ENCODE results near the gene OR5B2. TPM values are rescaled to one million over a fixed set of nuclear protein-coding genes. Genes with fewer than 3 reads are reported as not detected.

OR5B2 gene
- total and polyA plus RNA-seq, 2 experiments from 2014 or later: not detected

DNA sequence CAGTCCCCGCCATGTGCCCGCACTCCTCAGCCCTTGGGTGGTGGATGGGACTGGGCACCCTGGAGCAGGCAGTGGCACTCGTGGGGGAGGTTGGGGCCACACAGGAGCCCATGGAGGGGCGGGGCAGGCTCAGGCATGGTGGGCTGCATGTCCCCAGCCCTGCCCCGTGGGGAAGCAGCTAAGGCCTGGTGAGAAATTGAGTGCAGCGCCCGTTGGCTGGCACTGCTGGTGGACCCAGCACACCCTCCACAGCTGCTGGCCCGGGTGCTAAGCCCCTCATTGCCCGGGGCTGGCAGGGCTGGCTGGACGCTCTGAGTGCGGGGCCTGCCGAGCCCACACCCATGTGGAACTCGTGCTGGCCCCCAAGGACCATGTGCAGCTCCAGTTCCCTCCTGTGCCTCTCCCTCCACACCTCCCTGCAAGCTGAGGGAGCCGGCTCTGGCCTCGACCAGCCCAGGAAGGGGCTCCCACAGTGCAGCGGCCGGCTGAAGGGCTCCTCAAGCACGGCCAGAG, 37.3 kb downstream of the OR5B2 start:
- no peaks in the 10 kb centered on the region for H3K79me2 ChIP-seq
- no peaks in the 10 kb centered on the region for H3K9me2 ChIP-seq (replicated peaks; ENCODE audit: insufficient read depth)
- H4K20me1 ChIP-seq (ENCODE audit: insufficient read depth, poor library complexity, severe bottlenecking): no peaks in the 10 kb centered on the region
- no peak overlapping the region for H3K4me2 ChIP-seq
- no peak overlapping the region for H2AFZ ChIP-seq
- H3K4me1 ChIP-seq (ENCODE audit: insufficient read depth): no peaks in the 10 kb centered on the region
- no peak for DNase-seq (ENCODE audit: low spot score)
- TF ChIP-seq EZH2 (IDR thresholded peaks at IDR 0.05; ENCODE audit: borderline replicate concordance) (no peak), EZH2phosphoT487 (IDR thresholded peaks at IDR 0.05; ENCODE audit: low read depth, severe bottlenecking, unreplicated experiment) (no peak)
- TF ChIP-seq, protein P1, sequence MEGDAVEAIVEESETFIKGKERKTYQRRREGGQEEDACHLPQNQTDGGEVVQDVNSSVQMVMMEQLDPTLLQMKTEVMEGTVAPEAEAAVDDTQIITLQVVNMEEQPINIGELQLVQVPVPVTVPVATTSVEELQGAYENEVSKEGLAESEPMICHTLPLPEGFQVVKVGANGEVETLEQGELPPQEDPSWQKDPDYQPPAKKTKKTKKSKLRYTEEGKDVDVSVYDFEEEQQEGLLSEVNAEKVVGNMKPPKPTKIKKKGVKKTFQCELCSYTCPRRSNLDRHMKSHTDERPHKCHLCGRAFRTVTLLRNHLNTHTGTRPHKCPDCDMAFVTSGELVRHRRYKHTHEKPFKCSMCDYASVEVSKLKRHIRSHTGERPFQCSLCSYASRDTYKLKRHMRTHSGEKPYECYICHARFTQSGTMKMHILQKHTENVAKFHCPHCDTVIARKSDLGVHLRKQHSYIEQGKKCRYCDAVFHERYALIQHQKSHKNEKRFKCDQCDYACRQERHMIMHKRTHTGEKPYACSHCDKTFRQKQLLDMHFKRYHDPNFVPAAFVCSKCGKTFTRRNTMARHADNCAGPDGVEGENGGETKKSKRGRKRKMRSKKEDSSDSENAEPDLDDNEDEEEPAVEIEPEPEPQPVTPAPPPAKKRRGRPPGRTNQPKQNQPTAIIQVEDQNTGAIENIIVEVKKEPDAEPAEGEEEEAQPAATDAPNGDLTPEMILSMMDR (IDR thresholded peaks at IDR 0.05; ENCODE audit: poor library complexity): no peak
- no peak overlapping the region for H3K27ac ChIP-seq
- H3K4me3 ChIP-seq: no peak overlapping the region
- H3K9me3 ChIP-seq (ENCODE audit: low read depth): no peaks in the 10 kb centered on the region
- no peaks in the 10 kb centered on the region for H3K36me3 ChIP-seq (replicated peaks; ENCODE audit: insufficient read depth, low read depth)
- 89% methylated on average over 17 of the region's 18 CpGs for WGBS (ENCODE audit: low lambda C conversion rate, missing lambda C conversion rate)
- no peaks in the 10 kb centered on the region for H3K27me3 ChIP-seq

Other genes with a start within 250 kb of the OR5B2 start
- gene OR9Q2, start 239.1 kb downstream of the OR5B2 start, total RNA-seq: not detected in 2 replicates
- gene OR9Q2, start 239.1 kb downstream of the OR5B2 start, polyA plus RNA-seq: not detected in 2 replicates
- not detected in 2 replicates for gene OR1S2, start 224.0 kb downstream of the OR5B2 start, total RNA-seq
- gene OR1S2, start 224.0 kb downstream of the OR5B2 start, polyA plus RNA-seq: not detected in 2 replicates
- not detected in 2 replicates for gene OR1S1, start 215.4 kb downstream of the OR5B2 start, total RNA-seq
- not detected in 2 replicates for gene OR1S1, start 215.4 kb downstream of the OR5B2 start, polyA plus RNA-seq
- gene OR10Q1, start 199.2 kb downstream of the OR5B2 start, total RNA-seq: 0.23 TPM in 1 of 2 replicates, not detected in the other
- gene OR10Q1, start 199.2 kb downstream of the OR5B2 start, polyA plus RNA-seq: not detected in 2 replicates
- gene OR10W1, start 159.9 kb downstream of the OR5B2 start, total RNA-seq: not detected in 2 replicates
- gene OR10W1, start 159.9 kb downstream of the OR5B2 start, polyA plus RNA-seq: not detected in 2 replicates
- not detected in 2 replicates for gene OR5B17, start 69.1 kb downstream of the OR5B2 start, total RNA-seq
- not detected in 2 replicates for gene OR5B17, start 69.1 kb downstream of the OR5B2 start, polyA plus RNA-seq
- not detected in 2 replicates for gene OR5B3, start 21.2 kb downstream of the OR5B2 start, total RNA-seq
- not detected in 2 replicates for gene OR5B3, start 21.2 kb downstream of the OR5B2 start, polyA plus RNA-seq
- not detected in 2 replicates for gene OR5B12, start 14.1 kb upstream of the OR5B2 start, total RNA-seq
- gene OR5B12, start 14.1 kb upstream of the OR5B2 start, polyA plus RNA-seq: not detected in 2 replicates
- gene OR5B21, start 80.0 kb upstream of the OR5B2 start, total RNA-seq: not detected in 2 replicates
- not detected in 2 replicates for gene OR5B21, start 80.0 kb upstream of the OR5B2 start, polyA plus RNA-seq
- 3.1 and 3.2 TPM in 2 replicates for gene LPXN, start 147.7 kb upstream of the OR5B2 start, total RNA-seq
- gene LPXN, start 147.7 kb upstream of the OR5B2 start, polyA plus RNA-seq: 2.3 and 3.7 TPM in 2 replicates
- 42.0 and 45.9 TPM in 2 replicates for gene ZFP91, start 150.9 kb upstream of the OR5B2 start, total RNA-seq
- 13.7 and 15.4 TPM in 2 replicates for gene ZFP91, start 150.9 kb upstream of the OR5B2 start, polyA plus RNA-seq
- 3.1 and 3.6 TPM in 2 replicates for gene CNTF, start 194.5 kb upstream of the OR5B2 start, total RNA-seq
- gene CNTF, start 194.5 kb upstream of the OR5B2 start, polyA plus RNA-seq: not detected in 2 replicates

Data from hepatocyte (in vitro differentiated cells).